Spleen (tissue), 11 donors: Measurements from ENCODE around the gene BMPR1A. TPM values are rescaled to one million over a fixed set of nuclear protein-coding genes. Genes with fewer than 3 reads are reported as not detected.

Experiments
- DNase-seq: peaks from one replicate; pipeline ENCODE4 v3.0.0-alpha.2; 2020
- H3K27ac ChIP-seq, 8 donors: fragments of 200-600 bp; sonication (generic) in 7 of 8; 1 replicate in 4 of 8; 2 replicates in 4 of 8; pipeline versions ENCODE4 v1.5.0 to v1.8.0; 2016 to 2021; ENCODE audit warnings: inconsistent platforms in 4 of 8, mild to moderate bottlenecking in 4 of 8, moderate library complexity in 1 of 8
- H3K27me3 ChIP-seq, 7 donors: fragments of 200-600 bp; sonication (generic) in 6 of 7; replicated peaks in 1 of 7; 1 replicate in 4 of 7; 2 replicates in 3 of 7; pipeline versions ENCODE4 v1.5.0 to v1.8.0; 2016 to 2021; ENCODE audit warnings: inconsistent platforms in 3 of 7, mild to moderate bottlenecking in 1 of 7
- H3K36me3 ChIP-seq, 6 donors: fragments of 200-600 bp; sonication (generic) in 5 of 6; 1 replicate in 4 of 6; 2 replicates in 2 of 6; pipeline versions ENCODE4 v1.5.0 to v1.8.0; 2016 to 2021; ENCODE audit warnings: inconsistent platforms in 2 of 6
- H3K4me1 ChIP-seq, 6 donors: fragments of 200-600 bp; sonication (generic) in 5 of 6; 1 replicate in 3 of 6; 2 replicates in 3 of 6; pipeline versions ENCODE4 v1.5.0 to v1.8.0; 2016 to 2021; ENCODE audit warnings: inconsistent platforms in 3 of 6
- H3K4me3 ChIP-seq, 8 donors: fragments of 200-600 bp; sonication (generic) in 7 of 8; 1 replicate in 4 of 8; 2 replicates in 4 of 8; pipeline versions ENCODE4 v1.5.0 to v1.8.0; 2016 to 2021; ENCODE audit warnings: inconsistent platforms in 4 of 8, mild to moderate bottlenecking in 4 of 8, moderate library complexity in 2 of 8
- H3K9me3 ChIP-seq, 8 donors: fragments of 200-600 bp; sonication (generic) in 7 of 8; 1 replicate in 4 of 8; 2 replicates in 4 of 8; pipeline versions ENCODE4 v1.5.0 to v1.8.0; 2016 to 2021; ENCODE audit warnings: inconsistent platforms in 4 of 8
- POLR2A ChIP-seq, 3 donors: fragments of 450-650 bp; IDR thresholded peaks; one replicate each; pipeline ENCODE4 v1.5.1; 2017; ENCODE audit warnings: antibody characterized with exemption in 3 of 3, mild to moderate bottlenecking in 1 of 3
- POLR2AphosphoS5 ChIP-seq, 3 donors: sonication (generic); formaldehyde crosslinking; IDR thresholded peaks; one replicate each; pipeline ENCODE4 v1.5.1; 2017; ENCODE audit warnings: antibody characterized with exemption in 3 of 3
- WGBS, 5 donors: extraction: QIAGEN DNeasy Blood & Tissue Kit in 3 of 5; methylation state at CpG; one replicate each; pipeline versions ENCODE4 v1.1.5 to v1.1.7; 2013 to 2018; 5-methylcytosine and 5-hydroxymethylcytosine counted together
- intact Hi-C: fragments of 100-400 bp; cut with DNase I; formaldehyde crosslinking; loops from one replicate; pipeline ENCODE4 v1.15.0; 2023; ENCODE audit warnings: low total_unique reads
- polyA plus RNA-seq, 3 donors: library from polyadenylated mRNA; stranded (reverse); fragments of 200-250 nt; gene quantifications; one replicate each; pipeline ENCODE4 v1.2.1, GENCODE V29; 2013
- total RNA-seq, 7 donors: library from RNA; depleted of rRNA in 3 of 7; stranded (reverse); fragments of >200 nt in 3 of 7; fragmentation: NEBNext Ultra II Directional in 4 of 7; extraction: Animal tissue kit (Norgen Biotek cat#: 25700) in 4 of 7; gene quantifications; one replicate each; pipeline versions ENCODE4 v1.1.0 to v1.2.1, GENCODE V29; 2016 to 2021
- TF ChIP-seq, protein P1 (sequence below), 11 experiments: fragments of 200-600 bp in 7 of 11; fragments of 450-650 bp in 4 of 11; sonication (generic) in 4 of 11; IDR thresholded peaks in 8 of 11; conservative IDR thresholded peaks in 3 of 11; 1 replicate in 7 of 11; 2 replicates in 4 of 11; pipeline versions ENCODE4 v1.4.0 to v1.8.0; 2016 to 2021; ENCODE audit warnings: antibody characterized with exemption in 11 of 11, inconsistent platforms in 4 of 11, mild to moderate bottlenecking in 1 of 11
- donor health status: healthy with polysubstance abuse.
- donor health status: DM: no; HTN: no; CAD: no; lungs with moderate emphysema.
- donor health status: DM: no; HTN: no; CAD: no.
- donor health status: Bipolar disorder and iron deficiency.
- donor health status: healthy.
- donor health status: DM: no; HTN: no; CAD: no.
- donor health status: DM: yes; HTN: yes; CAD: no.

BMPR1A gene
- total and polyA plus RNA-seq, 10 donors = 1.3 to 17.9 (median 10.2) TPM

DNA sequence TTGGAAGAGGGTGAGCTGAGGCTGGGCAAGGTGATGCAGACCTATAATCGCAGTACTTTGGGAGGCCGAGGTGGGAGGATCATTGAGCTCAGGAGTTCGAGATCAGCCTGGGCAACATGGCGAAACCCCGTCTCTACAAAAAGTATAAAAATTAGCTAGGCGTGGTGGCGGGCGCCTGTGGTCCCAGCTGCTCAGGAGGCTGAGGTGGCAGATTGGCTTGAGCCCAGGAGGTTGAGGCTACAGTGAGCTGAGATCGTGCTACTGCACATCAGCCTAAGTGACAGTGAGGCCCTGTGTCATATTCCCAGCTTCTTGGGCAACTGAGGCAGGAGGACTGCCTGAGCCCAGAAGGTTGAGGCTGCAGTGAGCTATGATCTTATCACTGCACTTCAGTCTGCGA lies 13.6 kb downstream of the BMPR1A start:
- Histone ChIP-seq H3K4me3 (no peak overlapping the region), H3K9me3 (no peaks in the 10 kb centered on the region), H3K4me1 (peaks cover 0 to 17% (median 0%) of the 10 kb centered on the region in 6 donors), H3K27me3 (peaks cover 0 to 40% (median under 1%) of the 10 kb centered on the region in 7 donors), H3K27ac (no peak overlapping the region), H3K36me3 (no peaks in the 10 kb centered on the region)
- WGBS, 5 donors = 90 to 96% (median 92%) methylated on average over 10 of the region's 10 CpGs
- DNase-seq = no peak
- intact Hi-C loops = no loop called here
- TF ChIP-seq, protein P1, sequence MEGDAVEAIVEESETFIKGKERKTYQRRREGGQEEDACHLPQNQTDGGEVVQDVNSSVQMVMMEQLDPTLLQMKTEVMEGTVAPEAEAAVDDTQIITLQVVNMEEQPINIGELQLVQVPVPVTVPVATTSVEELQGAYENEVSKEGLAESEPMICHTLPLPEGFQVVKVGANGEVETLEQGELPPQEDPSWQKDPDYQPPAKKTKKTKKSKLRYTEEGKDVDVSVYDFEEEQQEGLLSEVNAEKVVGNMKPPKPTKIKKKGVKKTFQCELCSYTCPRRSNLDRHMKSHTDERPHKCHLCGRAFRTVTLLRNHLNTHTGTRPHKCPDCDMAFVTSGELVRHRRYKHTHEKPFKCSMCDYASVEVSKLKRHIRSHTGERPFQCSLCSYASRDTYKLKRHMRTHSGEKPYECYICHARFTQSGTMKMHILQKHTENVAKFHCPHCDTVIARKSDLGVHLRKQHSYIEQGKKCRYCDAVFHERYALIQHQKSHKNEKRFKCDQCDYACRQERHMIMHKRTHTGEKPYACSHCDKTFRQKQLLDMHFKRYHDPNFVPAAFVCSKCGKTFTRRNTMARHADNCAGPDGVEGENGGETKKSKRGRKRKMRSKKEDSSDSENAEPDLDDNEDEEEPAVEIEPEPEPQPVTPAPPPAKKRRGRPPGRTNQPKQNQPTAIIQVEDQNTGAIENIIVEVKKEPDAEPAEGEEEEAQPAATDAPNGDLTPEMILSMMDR (IDR thresholded peaks at IDR 0.05 in 8 of 11, conservative IDR thresholded peaks at IDR 0.05 in 3 of 11) = no peak
- TF ChIP-seq POLR2A (IDR thresholded peaks at IDR 0.05) (no peak), POLR2AphosphoS5 (IDR thresholded peaks at IDR 0.05) (no peak)

DNA sequence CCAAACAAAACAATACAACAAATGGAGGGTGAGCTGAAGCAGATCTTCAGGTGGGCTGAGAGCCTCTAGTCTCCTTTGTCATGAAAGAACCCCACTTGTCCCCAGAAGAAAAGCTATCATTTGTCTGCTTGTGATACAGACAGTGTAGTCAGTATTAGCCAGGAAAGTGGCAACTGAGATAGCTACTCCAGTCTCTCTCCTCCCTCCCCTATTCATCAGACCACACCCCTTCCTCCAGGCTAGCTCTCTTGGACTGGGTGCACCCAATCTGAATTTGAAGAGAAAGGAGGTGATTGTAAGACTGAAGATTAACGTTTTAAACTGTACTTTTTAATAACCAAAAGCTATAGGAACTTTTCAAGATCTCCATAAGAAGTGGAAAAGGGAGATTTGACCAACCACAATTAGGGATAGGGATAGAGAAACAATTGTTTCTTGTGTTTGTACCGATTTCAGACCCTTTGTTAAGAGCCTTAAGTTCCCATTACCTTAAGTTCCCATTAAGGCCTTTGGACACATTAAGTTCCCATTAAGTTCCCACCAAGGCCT lies 14.1 kb downstream of the BMPR1A start:
- WGBS, 5 donors = 47 to 60% (median 51%) methylated on average over 2 of the region's 2 CpGs
- H3K27me3 ChIP-seq = peaks cover 0 to 37% (median 0%) of the 10 kb centered on the region in 7 donors
- H3K36me3 ChIP-seq = no peaks in the 10 kb centered on the region
- H3K4me3 ChIP-seq = no peak overlapping the region
- no peaks in the 10 kb centered on the region for H3K9me3 ChIP-seq
- TF ChIP-seq POLR2AphosphoS5 (IDR thresholded peaks at IDR 0.05) (no peak), POLR2A (IDR thresholded peaks at IDR 0.05) (no peak)
- TF ChIP-seq, protein P1 (IDR thresholded peaks at IDR 0.05 in 8 of 11, conservative IDR thresholded peaks at IDR 0.05 in 3 of 11) = no peak
- H3K4me1 ChIP-seq = peaks cover 0 to 17% (median 0%) of the 10 kb centered on the region in 6 donors
- H3K27ac ChIP-seq = no peak overlapping the region
- intact Hi-C loops = no loop called here
- DNase-seq = no peak

DNA sequence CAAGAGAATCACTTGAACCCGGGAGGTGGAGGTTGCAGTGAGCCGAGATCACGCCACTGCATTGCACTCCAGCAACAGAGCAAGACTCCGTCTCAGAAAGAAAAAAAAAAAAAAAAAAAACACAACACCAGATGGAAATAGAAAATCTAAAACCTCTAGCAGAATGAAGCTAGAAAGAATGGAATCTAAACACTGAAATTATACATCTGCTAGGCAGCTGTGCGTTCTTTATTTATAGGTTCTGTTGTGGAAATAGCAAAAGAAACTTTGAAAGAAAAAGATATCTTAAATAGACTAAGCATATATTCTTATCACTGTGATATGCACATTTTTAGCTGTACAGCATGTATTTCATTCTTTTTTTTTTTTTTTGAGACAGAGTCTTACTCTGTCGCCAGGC lies 17.1 kb downstream of the BMPR1A start:
- peaks cover 0 to 14% (median 0%) of the 10 kb centered on the region in 6 donors for H3K4me1 ChIP-seq
- H3K27ac ChIP-seq = no peak overlapping the region
- intact Hi-C loops = no loop called here
- no peak overlapping the region for H3K4me3 ChIP-seq
- no peaks in the 10 kb centered on the region for H3K36me3 ChIP-seq
- 78 to 98% (median 85%) methylated on average over 6 of the region's 6 CpGs for WGBS, 5 donors
- H3K9me3 ChIP-seq = no peaks in the 10 kb centered on the region
- DNase-seq = no peak
- no peak for TF ChIP-seq POLR2A (IDR thresholded peaks at IDR 0.05)
- TF ChIP-seq, protein P1 (IDR thresholded peaks at IDR 0.05 in 8 of 11, conservative IDR thresholded peaks at IDR 0.05 in 3 of 11) = no peak
- TF ChIP-seq POLR2AphosphoS5 (IDR thresholded peaks at IDR 0.05) = no peak
- H3K27me3 ChIP-seq = peaks cover 0 to 22% (median 0%) of the 10 kb centered on the region in 7 donors

DNA sequence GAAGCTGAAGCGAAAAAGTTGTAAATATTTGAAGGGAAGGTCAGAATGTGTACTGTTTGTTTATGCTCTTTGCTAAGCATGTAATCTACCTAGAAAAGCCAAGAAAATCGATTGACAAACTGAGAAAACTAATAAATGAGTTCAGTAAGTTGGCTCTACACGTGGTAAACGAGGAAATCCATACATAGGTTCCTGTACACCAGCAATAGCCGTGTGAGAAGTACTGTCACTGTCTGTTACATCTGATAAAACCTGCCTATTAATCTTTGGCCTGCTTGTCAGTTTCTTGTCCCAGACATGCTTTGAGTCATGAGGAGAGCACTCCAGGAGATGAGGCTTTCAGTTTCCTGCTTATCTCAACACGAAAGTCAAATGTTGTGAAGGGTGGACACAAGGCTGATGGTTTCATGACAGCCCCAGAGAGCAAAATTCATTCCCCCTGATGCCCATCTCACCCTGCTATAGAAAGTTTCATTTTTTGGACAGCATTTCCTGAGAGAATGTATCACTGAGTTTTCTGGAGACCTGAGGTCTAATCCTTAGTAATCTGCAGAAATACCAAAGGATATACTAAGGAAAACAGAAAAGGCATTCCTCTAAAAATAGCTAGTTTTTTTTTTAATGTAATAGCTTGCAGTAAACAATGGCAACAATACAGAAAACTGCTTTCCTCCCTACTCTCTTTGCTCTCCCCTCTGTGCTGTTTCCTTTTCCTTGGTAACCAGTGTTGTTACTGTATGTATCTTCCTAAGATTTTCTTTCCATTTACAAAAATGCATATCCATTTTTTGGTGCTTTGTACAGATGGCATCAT lies 18.8 kb downstream of the BMPR1A start:
- no peak overlapping the region for H3K27ac ChIP-seq
- intact Hi-C loops = no loop called here
- TF ChIP-seq POLR2AphosphoS5 (IDR thresholded peaks at IDR 0.05) (no peak), POLR2A (IDR thresholded peaks at IDR 0.05) (no peak)
- TF ChIP-seq, protein P1 (IDR thresholded peaks at IDR 0.05 in 8 of 11, conservative IDR thresholded peaks at IDR 0.05 in 3 of 11) = no peak
- peaks cover 0 to 6% (median 0%) of the 10 kb centered on the region in 6 donors for H3K4me1 ChIP-seq
- WGBS, 5 donors = 53 to 60% (median 55%) methylated on average over 6 of the region's 6 CpGs
- H3K4me3 ChIP-seq = no peak overlapping the region
- no peak for DNase-seq
- H3K36me3 ChIP-seq = no peaks in the 10 kb centered on the region
- peaks cover 0 to 22% (median 0%) of the 10 kb centered on the region in 7 donors for H3K27me3 ChIP-seq
- H3K9me3 ChIP-seq = no peaks in the 10 kb centered on the region
